HG03108 (cell line): ENCODE results near the gene FAM117A.
A peak's percentile ranks its signal among the peaks of the same experiment; 100 is the strongest.

Experiments used
- ATAC-seq: cut with Tn5 transposase; IDR thresholded peaks from one replicate; pipeline ENCODE4 v1.9.1; 2021; ENCODE audit warnings: moderate library complexity; ENCODE audit not compliant: unreplicated experiment

The FAM117A gene

DNA sequence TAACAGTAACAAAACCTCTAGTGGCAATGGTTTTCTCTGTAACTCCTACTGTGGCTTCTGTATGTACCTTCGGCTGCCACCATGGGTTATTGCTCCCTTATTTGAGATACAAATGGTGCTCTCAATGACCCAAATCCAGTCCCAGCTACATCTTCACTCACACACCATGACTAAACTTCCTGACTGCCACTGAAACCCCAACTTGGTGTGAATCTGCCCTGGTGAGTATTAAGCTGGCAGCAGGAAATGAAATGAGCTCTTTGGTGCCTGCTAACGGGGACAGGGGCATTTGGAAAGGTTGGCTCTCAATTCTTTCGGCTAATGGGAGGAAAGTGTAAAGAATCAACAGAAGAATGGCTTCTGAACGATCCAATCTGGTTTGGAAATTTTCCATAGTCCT is 48.7 kb downstream of the FAM117A start:
- ATAC-seq, result no peak

DNA sequence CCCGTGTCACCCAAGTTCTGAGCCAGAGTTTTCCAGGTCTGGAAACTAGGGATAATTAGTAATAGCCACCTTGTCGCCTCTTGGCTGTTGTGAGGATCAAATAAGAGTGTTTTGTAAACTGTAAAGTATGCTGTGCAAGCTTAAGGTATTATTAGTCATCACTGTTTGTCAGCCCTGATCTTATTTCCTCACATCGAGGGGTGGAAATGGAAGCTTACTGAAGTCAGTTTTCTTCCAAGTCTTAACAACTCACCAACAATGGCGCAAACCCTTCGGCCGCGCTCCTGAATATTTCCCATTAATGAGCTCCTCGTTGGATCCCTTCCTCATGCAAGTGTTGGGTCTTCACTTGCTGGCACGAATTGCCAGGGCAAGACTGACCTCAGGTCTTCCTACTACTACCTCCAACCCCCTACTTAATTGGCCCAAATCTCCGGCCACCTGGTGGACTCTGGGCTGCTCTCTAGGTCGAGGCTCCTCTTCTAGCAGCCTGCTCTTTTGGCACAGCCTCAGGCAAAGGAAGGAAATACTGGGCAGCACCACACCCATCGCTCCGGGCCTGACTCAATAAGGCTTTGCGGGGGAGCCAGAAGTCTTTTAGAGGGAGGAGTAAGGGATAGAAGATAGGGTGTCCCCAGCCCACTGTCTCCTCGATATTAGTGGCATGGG is 55.3 kb downstream of the FAM117A start:
- ATAC-seq, result no peak

DNA sequence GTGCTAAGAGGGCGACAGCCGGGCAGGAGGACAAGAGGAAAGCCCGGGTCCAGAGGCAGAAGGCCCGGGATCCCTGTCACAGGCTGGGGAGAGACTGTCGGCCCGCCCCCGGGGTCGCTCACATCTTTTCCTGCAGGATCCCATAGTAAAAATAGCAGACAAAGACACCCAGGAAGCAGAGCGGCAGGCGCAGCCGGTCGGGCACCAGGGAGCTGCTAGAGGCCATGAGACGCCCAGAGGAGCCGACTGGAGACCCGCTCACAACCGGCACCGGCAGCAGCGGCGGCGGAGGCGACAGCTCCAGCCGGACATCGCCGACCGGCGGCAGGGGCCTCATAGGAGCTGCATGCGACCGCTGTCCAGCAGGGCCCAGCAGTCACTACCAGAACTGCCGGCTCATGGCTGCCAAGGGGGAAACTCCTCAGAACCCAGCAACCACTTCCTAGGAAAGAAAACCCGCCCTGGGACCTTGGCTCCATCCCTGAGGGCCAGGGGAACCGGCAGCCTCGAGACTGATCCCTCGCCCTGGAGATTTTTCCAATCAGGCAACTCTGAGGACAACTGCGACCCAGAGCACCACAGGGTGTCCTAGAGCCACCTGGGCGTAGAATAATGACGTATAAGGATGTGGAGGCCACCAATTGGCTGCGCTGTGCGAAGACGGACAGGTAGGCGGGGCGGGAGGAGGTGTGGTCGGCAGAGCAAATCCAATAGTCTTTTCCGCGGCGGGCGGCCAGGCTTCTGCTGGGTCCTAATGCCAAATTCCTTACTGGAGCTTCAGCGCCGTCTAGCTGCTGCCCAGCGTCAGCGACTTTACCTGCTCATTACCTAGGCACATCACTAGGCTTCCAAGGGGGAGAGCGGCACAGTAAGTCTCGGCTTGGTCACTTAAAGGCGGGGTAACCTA is 56.1 kb downstream of the FAM117A start, which contains the start of gene SLC35B1:
TSS of gene SLC35B1 (minus strand) at position 357 of the 907 bp plus-strand sequence. CDS start at position 226, 131 bp downstream.
- ATAC-seq, result peak; percentile 84

DNA sequence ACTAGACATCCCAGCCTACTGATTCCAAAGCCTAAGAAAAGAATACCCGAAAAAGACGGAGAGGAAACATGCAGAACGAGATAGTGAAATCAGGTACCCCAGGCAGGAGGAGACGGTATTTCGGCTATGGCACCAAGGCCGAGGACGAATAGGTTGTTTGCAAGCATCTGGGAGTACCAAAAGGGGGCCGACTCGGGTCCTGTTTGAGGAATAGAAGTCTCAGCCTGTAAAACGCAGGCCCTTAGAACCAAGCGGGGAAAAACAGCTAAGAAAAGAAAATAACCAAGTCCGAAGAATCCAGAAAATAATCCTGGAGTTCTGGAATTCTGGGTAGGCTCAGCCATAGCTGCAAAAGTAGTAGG is 56.7 kb downstream of the FAM117A start:
- no peak for ATAC-seq

DNA sequence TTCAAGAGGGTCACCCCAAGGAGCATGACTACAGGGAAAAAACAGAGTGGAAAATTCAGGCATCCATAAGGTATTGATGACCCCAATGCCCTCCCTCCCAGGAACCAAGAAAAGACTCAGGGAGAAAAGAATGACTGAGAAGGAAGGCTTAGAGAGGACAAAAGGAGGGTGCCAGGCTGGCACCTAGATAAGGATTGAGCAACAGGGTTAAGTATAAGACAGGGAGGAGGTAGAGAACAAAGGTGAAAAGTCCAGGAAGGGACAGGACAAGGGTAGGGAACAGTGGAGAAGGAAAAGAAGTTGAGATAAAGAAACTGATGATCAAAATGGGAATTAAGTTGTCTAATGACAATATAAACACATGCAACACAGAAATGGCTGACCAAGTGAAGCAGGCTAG is 58.7 kb downstream of the FAM117A start:
- ATAC-seq, result no peak

DNA sequence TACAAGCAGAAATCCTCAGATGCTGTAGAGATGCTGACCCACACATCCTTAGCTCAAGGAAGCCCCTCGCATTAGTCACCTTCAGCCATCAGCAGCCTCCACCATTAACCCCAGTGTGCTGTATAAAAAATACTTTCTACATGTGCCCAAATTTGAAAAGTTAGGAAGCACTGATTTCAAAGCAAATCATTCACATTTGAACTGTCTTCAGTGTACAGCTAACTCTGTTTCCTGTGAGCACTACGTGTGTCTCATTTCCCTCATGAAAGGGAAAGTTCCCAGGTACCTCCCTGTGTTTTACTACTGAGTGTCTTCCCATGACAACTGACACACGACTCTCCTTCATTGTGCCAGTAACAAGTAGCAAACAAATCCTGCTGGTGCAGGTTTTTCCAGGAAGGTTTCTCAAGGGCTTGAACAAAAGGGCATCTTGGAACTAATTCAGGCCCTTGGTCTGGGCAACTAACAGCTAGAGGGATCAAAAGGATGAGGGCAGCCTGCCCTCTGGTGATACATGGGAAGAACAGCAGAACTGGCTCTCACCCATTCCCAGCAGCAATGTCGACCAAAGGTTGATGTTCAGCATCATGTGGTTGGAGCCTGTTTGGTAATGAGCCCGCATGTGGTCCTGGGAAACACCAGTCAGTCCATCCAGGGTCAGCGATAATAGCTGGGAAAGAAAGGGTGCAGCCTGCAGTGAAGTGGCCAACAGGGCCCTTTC is 60.2 kb downstream of the FAM117A start:
- no peak for ATAC-seq

DNA sequence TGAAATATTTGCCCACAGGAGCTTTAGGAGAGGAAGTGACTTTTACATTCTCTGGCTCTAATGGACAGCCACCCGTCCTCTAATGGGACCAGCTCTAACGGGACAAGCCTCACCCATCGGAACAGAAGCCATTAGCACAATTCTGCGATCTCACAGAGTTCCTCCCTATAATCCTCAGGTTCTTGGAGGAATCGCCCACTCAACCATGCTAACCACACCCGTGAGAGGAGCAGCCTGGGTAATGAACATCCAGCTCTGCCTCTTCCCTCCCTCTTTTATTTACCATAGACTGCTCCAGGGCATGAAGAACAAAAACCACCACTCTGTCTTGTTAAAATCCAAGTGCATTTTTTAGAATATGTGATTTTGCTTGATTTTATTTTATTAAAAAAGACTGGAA is 63.0 kb downstream of the FAM117A start:
- no peak for ATAC-seq

DNA sequence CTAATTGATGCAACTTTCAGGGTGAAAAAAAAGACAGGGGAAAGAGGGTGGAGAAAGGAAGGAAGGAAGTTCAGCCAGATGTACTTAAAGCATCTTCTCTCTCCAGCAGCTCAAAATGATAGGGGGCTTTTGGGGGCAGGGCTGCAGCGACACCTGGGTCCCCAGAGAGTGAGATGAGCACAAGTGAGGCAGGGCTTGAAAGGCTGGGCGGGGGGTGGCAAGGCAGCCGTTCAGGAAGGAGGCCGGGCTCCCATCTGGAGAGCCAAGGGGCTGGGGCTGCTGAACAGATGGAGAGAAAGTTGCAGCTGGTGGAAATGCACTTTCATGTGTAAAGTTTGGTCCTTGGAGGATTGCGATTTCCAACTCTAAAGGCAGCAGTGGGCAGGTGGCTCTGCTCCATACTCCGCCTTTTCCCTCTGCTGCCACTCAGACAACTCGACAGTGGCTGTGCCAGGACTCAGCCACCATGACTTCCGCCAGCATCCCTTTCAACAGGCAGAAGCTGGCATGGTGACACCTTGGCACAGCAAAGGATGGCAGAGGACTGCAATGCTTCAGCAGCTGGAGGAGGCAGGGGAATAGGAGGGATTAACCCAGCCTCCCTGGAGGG is 63.9 kb downstream of the FAM117A start:
- ATAC-seq, result no peak

DNA sequence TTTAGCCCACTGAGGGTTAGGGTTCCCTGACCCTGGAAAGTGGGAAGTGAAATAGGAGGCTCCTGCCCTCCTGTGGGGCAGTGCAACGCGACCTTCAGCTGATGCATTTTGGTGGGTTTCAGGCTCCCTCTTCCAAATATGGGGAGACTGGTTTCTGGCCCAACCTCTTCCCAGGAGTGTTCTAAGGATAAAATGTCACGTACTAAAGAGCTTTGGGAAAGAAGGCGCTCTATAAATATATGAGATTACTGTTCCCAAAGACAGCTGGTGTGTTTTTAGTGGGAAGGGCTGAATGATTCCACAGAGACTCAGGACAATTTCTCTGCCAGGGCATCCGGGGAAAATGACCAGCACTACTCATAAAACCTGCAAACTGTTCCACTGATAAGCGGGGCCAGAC is 65.9 kb downstream of the FAM117A start:
- no peak for ATAC-seq

DNA sequence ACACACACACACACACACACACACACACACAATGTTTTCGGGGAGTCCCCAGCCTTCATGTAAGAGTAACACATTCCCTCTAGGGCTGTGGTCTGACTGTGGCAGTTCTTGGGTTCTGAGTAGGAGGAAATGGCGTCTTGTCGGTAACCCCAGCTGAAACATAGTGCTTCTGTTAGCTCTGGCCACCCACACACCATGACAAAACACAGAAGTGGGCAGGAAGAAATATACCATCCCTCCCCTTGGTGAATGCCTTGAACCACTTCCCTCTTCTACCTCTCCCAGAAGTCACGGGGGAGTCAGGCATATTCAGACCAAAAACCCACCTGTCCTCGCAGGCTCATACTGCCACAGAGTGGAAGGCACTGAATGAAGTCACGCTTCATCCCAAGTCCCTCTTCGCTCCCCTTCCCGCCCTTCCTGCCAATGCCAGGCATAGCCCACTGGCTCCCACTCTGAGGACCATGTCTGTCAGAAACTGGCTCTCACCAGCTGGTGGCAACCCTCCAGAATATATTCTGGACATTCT is 67.6 kb downstream of the FAM117A start:
- ATAC-seq, result no peak

DNA sequence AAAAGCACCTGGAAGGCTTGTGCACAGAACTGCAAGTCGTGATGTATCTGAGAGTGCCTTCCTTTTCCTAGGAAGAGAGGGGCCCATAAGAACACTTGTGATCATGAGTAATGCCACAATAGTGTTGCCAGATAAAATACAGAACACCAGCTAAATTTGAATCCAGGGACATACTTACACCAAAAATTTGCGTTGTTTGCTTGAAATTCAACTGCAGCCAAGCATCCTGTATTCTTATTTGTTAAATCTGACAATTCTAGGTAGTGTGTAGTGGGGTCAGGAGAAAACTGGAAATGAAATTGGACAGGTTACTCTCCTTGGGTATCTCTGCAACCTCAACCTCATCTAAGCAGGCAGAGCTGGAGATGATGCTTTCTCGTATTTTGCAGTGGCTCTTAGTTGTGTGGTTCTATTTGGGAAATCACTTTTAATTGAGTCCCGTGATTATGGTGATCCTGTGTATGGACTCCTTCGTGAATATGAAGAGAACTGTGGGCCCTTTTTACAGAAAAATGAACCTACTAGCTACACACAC is 68.2 kb downstream of the FAM117A start:
- no peak for ATAC-seq

DNA sequence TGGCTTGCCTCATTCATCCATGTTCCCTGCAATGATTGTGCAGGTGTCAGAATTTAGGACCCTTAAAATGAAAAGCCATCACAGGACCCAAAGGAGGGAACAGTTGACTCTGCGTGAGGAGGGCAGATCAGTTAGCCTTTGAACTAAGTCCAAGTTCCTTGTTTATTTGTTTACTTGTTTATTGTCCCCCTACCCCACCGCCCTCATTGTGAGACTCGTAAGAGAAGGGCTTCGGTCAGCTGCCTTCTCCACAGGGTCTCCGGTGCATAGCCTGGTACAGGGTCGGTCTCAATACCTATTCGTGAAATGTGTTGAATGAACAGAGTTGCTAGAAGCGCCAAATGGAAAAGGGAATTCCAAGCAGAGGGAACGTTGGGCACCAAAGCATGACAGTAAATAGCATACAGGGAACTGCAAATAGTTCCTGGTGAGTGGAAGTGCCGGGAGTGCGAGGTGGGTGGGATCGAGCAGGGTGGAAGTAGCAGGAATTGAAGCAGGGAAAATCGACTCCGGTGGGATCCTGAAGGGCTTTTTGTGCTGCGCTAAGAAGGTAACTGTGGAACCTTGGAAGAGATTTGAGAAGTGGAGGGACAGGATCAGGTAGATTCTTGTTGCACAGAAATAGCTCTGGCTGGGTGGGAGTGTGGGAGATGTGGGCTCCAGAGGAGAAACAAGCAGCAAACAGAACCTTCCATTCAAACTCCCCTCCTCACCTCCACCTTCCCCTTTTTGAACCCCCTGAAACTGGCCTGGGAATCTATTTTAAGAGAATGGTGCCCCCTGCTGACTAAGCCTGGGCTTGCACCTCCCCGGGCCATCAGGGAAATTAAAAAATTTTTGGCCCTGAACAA is 68.9 kb downstream of the FAM117A start:
- ATAC-seq, result no peak

DNA sequence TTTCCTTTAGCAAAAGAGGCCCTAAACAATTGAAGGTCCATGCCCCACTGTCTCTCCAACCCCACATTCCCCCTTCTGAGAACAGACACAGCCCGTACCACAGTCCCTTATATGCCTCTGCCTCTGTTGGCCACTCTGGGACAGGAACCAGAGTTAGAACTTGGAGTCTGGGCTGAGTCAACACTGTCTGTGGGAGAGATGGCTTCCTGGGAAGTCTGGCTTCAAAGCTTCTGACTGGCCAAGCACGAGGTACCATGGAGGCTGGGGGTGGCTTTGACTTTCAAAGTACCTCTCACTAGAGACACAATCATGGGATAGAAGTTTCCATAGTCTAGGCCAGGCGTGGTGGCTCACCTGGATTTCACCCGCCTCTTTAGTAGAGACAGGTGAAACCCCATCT is 71.2 kb downstream of the FAM117A start:
- ATAC-seq, result no peak

DNA sequence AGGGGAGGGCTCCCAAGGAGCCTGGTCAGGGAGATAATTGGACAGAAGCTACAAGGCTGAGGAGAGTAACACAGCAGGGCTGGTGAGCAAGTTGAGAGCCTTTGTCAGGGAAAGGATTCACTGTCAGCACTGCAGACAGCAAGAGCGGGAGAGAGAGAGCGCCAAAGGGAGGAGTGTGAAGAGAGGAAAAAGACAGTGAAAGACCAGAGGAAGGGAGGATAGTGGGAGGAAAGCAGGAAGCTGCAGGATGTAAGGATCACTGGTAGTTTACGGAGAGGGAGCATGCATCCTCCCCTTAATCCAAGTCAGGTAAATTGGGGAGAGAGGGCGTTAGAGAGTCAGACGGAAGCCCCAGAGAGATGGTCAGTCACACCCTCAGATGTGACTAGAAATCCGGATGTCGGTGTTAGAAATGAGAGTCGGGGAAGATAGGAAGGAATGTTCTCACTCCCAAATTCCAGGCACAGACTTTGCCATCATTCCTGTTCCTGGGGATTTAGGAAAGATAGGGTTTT is 72.2 kb downstream of the FAM117A start:
- no peak for ATAC-seq

DNA sequence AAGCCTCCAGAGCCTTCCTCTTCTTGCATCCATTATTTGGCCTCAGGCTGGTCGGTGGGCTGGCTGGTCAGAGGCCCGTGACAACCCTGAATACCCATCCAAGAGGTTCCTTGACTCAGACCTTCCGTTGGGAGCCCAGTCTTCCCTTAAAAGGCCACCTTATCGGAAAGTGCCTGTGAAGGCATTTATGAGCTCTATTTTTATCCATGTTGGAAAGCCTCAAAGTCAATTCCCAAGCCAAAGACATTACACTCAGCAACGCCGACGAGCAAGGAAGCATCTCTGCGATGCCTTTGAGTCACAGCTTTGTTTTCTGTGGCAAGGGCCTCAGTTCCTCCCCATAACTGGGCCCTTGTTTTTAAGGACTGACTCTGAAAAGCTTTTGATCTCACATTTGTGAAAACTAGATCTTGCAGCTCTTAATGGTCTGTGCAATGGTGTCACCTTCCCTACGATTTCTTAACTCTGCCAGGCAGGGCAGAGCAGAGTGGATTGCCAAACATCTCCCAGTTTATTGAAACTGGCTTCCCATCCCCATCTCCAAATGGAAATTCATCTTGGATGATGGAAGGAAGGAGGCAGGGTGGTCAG is 72.8 kb downstream of the FAM117A start:
- ATAC-seq, result no peak

DNA sequence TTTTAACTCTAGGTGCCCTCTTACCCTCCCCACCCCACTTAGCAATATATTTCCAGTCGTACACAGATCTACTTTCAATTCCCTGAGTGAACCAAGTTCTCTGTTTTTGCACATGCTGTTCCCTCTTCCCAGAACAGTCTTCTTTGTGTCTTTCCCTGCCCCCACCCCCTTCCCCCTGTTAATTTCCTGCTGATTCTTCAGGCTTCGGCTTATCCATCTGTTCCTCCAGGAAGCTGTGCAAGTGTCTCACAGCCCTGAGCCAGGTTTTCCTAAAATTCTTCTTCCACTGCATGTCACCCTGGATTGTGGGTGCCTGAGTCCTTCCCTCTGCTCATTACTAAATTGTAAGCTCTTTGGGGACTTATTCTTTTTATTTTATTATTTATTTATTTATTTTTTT is 73.7 kb downstream of the FAM117A start:
- ATAC-seq, result no peak

DNA sequence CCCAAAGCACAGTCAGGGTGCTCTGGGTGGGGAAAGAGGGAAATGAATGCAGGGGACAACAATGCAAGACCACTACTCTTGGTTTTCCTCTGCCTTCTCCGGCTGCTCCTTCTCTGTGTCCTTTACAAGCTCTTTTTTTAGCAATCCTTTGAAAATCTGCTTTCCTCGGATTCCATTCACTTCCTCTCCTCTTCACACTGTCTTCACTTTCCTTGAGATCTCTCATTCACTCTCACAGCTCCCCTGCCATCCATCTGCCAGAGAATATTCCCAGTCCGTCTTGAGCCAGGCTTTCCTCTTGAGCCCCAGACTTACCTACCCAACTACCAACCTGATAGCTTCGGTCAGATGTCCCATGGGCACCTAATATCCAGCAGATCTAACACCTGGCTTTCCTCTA is 75.1 kb downstream of the FAM117A start:
- no peak for ATAC-seq

DNA sequence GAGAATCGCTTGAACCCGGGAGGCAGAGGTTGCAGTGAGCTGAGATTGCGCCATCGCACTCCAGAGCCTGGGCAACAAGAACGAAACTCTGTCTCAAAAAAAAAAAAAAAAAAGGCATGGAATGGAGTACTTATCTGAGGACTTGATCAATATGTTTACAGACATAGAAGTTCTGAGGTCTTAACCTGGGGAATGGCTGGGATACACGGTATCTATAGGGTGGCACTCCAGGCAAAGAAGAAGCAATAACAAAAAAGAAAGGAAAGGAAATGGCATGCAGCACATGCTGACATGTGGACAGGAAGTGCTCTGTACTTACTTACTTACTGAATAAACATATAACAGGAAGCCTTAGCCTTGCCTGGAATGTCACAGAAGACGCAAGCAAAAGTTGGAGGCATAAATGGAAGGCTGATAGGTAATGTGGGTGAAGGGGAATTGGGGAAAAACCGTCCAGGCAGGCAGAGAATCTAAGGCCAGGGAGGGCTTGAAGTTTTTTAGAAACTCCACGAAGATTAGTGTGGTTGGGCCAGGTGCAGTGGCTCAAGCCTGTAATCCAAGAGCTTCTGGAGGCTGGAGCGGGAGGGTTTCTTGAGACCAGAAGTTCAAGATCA is 75.9 kb downstream of the FAM117A start:
- no peak for ATAC-seq
